AG09309 (cell line): Measurements from ENCODE around the gene SPACA9.

Source experiments
- DNase-seq: peaks from one replicate; pipeline ENCODE4 v3.0.0-alpha.2; 2010; ENCODE audit warnings: low read depth
- H3K4me3 ChIP-seq: 2 replicates; pipeline ENCODE4 v1.5.1; 2011; ENCODE audit warnings: mild to moderate bottlenecking, low read depth, low read length, moderate library complexity; ENCODE audit not compliant: control insufficient read depth
- TF ChIP-seq, protein P1 (sequence below): IDR thresholded peaks from 2 replicates; pipeline ENCODE4 v1.5.1; 2011; ENCODE audit warnings: mild to moderate bottlenecking, low read depth, low read length, inconsistent platforms; ENCODE audit not compliant: insufficient read depth, control insufficient read depth; ENCODE audit errors: missing control alignments

Gene SPACA9

GRCh38 chr9:132901858-132902831, 23.4 kb downstream of the SPACA9 start:
- no peak overlapping the region for H3K4me3 ChIP-seq
- peak; percentile 53 for DNase-seq
- TF ChIP-seq, protein P1, sequence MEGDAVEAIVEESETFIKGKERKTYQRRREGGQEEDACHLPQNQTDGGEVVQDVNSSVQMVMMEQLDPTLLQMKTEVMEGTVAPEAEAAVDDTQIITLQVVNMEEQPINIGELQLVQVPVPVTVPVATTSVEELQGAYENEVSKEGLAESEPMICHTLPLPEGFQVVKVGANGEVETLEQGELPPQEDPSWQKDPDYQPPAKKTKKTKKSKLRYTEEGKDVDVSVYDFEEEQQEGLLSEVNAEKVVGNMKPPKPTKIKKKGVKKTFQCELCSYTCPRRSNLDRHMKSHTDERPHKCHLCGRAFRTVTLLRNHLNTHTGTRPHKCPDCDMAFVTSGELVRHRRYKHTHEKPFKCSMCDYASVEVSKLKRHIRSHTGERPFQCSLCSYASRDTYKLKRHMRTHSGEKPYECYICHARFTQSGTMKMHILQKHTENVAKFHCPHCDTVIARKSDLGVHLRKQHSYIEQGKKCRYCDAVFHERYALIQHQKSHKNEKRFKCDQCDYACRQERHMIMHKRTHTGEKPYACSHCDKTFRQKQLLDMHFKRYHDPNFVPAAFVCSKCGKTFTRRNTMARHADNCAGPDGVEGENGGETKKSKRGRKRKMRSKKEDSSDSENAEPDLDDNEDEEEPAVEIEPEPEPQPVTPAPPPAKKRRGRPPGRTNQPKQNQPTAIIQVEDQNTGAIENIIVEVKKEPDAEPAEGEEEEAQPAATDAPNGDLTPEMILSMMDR, result peak; percentile 89

DNA sequence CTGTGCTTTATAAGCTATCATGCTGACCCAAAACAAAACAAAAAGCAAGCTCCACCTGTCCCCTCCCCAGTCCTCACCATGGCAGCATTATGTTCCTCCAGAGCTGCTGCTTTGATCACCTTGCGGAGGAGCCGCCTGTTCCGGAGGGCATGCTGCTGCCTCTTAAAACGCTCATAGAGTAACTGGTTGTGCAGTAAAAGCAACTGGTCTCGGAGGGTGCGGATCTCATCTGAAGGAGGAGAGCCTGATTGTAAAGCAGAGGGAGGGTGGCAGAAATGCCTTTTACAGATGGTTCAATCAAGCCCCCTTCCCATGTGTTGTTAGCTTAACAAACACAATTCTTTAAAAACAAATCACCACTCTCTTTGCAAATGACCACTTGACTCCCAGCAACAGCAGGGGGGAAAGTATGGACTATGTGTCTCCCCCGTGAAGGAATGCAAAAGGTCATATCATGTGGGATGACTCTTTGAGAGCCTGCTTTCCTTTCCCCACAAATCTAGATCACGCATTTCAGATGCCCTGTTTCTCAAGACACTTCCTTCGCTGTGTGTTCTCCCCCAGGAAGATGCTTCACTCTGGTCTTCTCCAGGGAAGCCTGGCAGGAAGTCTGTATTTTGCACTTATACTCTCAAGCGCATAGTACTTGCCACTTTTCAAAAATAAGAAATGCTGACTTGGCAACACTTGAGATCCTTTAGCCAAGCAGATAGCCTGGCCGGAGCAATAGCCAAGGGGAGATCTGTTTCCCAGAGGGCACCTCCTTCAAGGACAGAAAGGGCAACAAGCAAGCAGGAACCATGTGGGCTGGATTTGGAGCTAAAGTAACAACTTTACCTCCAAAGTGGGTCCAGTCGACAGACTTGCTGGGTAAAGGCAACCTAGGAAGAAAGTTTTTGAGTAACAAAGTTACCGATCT, 25.1 kb downstream of the SPACA9 start:
- no peak for DNase-seq
- no peak overlapping the region for H3K4me3 ChIP-seq
- TF ChIP-seq, protein P1, result no peak

- no peak overlapping the region for H3K4me3 ChIP-seq
- DNase-seq, result no peak
- TF ChIP-seq, protein P1, result no peak
Observed at GRCh38 chr9:132905726-132906125, 27.0 kb downstream of the SPACA9 start.

DNA sequence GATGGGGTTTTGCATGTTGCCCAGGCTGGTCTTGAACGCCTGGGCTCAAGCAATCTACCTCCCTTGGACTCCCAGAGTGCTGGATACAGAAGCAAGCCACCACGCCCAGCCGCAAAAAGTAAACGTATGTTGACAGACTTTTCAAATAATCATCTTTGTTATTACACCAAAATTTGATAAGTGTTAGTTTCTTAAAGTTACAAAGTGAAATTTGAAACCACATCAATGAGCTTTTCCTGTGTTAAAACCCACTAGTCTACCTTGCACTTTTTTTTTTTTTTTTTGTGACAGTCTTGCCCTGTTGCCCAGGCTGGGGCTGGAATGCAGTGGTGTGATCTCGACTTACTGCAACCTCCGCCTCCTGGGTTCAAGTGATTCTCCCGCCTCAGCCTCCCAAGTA, 29.9 kb downstream of the SPACA9 start:
- H3K4me3 ChIP-seq, result no peak overlapping the region
- no peak for DNase-seq
- TF ChIP-seq, protein P1, result no peak

DNA sequence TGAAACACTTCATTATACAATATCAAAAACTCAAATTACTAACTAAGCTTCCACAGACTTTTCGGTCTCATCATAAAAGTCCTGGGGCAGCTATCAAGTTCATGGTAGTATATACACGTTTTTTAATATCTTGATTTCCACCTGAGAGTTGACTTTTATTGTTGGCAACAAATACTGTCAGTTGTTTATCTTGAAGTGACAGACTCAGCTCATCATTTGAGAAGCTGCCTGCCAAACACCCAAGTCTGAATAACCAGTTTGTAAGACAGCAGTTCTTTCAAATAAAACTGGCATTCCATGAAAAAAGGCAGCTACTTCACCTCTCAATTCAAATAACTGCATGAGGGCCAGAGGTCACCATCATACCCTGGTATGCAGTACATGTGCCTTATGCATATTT, 30.6 kb downstream of the SPACA9 start:
- DNase-seq, result no peak
- no peak overlapping the region for H3K4me3 ChIP-seq
- TF ChIP-seq, protein P1, result no peak

- TF ChIP-seq, protein P1, result no peak
- DNase-seq, result no peak
- H3K4me3 ChIP-seq, result no peak overlapping the region
Observed at GRCh38 chr9:132910376-132910775, 31.7 kb downstream of the SPACA9 start.
